H1 (cell line): Measurements from ENCODE around the gene NFIA. TPM values are rescaled to one million over a fixed set of nuclear protein-coding genes. Genes with fewer than 3 reads are reported as not detected.

ENCODE experiments used
- CTCF ChIA-PET: fragments of 300-600 bp; sonication (Branson Sonifier 250); formaldehyde crosslinking; loops from one replicate; lab custom pipeline; 2021; ENCODE audit not compliant: partially characterized antibody; lab: Charles Lee
- POLR2A ChIA-PET: fragments of 300-600 bp; sonication (Branson Sonifier 250); formaldehyde crosslinking; loops from one replicate; lab custom pipeline; 2021; ENCODE audit warnings: inconsistent platforms; ENCODE audit not compliant: partially characterized antibody; lab: Charles Lee
- DNase-seq, 2 experiments: peaks; one replicate each; pipeline versions ENCODE4 v3.0.0 to v3.0.0-alpha.2; 2010 to 2022; ENCODE audit warnings: low spot score in 2 of 2, low read depth in 1 of 2, mixed read lengths in 1 of 2
- FAIRE-seq: peaks from 2 replicates; lab custom pipeline; 2011; peaks lifted over from hg19 to GRCh38; lab: Jason Lieb, UNC
- H2AFZ ChIP-seq: 2 replicates; pipeline ENCODE4 v1.8.1; 2012; ENCODE audit warnings: low read length, inconsistent platforms
- H2AK5ac ChIP-seq: 2 replicates; pipeline ENCODE4 v1.6.1; 2013; ENCODE audit warnings: low read depth, low read length
- H2BK120ac ChIP-seq: replicated peaks from 2 replicates; pipeline ENCODE3; 2013; ENCODE audit warnings: low read depth, low read length, inconsistent platforms
- H2BK12ac ChIP-seq: 2 replicates; pipeline ENCODE4 v1.6.1; 2013; ENCODE audit warnings: low read depth, low read length
- H2BK15ac ChIP-seq: 2 replicates; pipeline ENCODE4 v1.6.1; 2013; ENCODE audit warnings: low read length
- H2BK20ac ChIP-seq: 2 replicates; pipeline ENCODE4 v1.6.1; 2013; ENCODE audit warnings: low read length
- H2BK5ac ChIP-seq: 2 replicates; pipeline ENCODE4 v1.6.1; 2013; ENCODE audit warnings: low read depth, low read length
- H3K14ac ChIP-seq: 2 replicates; pipeline ENCODE4 v1.6.1; 2013; ENCODE audit warnings: inconsistent platforms; ENCODE audit not compliant: insufficient read length
- H3K18ac ChIP-seq: 2 replicates; pipeline ENCODE4 v1.6.1; 2013; ENCODE audit warnings: low read length; ENCODE audit errors: extremely low read depth
- H3K23ac ChIP-seq: 2 replicates; pipeline ENCODE4 v1.6.1; 2013; ENCODE audit warnings: inconsistent platforms; ENCODE audit not compliant: insufficient read length
- H3K23me2 ChIP-seq: 2 replicates; pipeline ENCODE4 v1.6.1; 2013; ENCODE audit warnings: low read depth, low read length
- H3K27ac ChIP-seq: 2 replicates; pipeline ENCODE4 v1.6.1; 2011; ENCODE audit warnings: low read depth, low read length, inconsistent platforms
- H3K27me3 ChIP-seq, 4 experiments: replicated peaks in 1 of 4; 1 replicate in 1 of 4; 2 replicates in 3 of 4; pipeline versions ENCODE4 v1.6.1 to v1.8.1; 2011 to 2013; ENCODE audit warnings: low read length in 3 of 4, mild to moderate bottlenecking in 3 of 4, inconsistent platforms in 2 of 4, mixed read lengths in 2 of 4, moderate library complexity in 1 of 4; ENCODE audit not compliant: control insufficient read depth in 3 of 4, insufficient read depth in 3 of 4; ENCODE audit errors: extremely low read depth in 1 of 4
- H3K36me3 ChIP-seq, 4 experiments: 2 replicates each; pipeline versions ENCODE4 v1.6.1 to v1.8.1; 2011 to 2013; ENCODE audit warnings: mild to moderate bottlenecking in 4 of 4, low read length in 3 of 4, moderate library complexity in 2 of 4, control low read depth in 1 of 4, inconsistent platforms in 1 of 4; ENCODE audit not compliant: insufficient read depth in 4 of 4, control insufficient read depth in 2 of 4
- H3K4ac ChIP-seq: replicated peaks from 2 replicates; pipeline ENCODE3; 2013; ENCODE audit warnings: low read length, low read depth, mixed read lengths, inconsistent platforms; ENCODE audit not compliant: insufficient read length
- H3K4me1 ChIP-seq, 4 experiments: replicated peaks in 1 of 4; 1 replicate in 1 of 4; 2 replicates in 3 of 4; pipeline versions ENCODE4 v1.6.1 to v1.8.1; 2011 to 2013; ENCODE audit warnings: low read length in 3 of 4, inconsistent platforms in 2 of 4, mixed read lengths in 1 of 4; ENCODE audit not compliant: insufficient read depth in 4 of 4, control insufficient read depth in 3 of 4
- H3K4me2 ChIP-seq, 2 experiments: 2 replicates each; pipeline versions ENCODE4 v1.6.1 to v1.8.1; 2011 to 2013; ENCODE audit warnings: low read depth in 2 of 2, low read length in 2 of 2, control low read depth in 1 of 2, inconsistent platforms in 1 of 2, mild to moderate bottlenecking in 1 of 2; ENCODE audit not compliant: insufficient read depth in 1 of 2
- H3K4me3 ChIP-seq, 4 experiments: fragments of 200-600, 300-600 bp in 1 of 4; sonication (generic), shearing (Covaris generic), sonication (Bioruptor Twin) in 1 of 4; 2 replicates each; pipeline versions ENCODE4 v1.5.1 to v1.8.1; 2011 to 2016; ENCODE audit warnings: low read length in 4 of 4, low read depth in 3 of 4, control low read depth in 2 of 4, inconsistent platforms in 2 of 4, mild to moderate bottlenecking in 2 of 4, mixed read lengths in 1 of 4, moderate library complexity in 1 of 4; ENCODE audit not compliant: insufficient read depth in 2 of 4; ENCODE audit errors: extremely low read depth in 1 of 4
- H3K56ac ChIP-seq: replicated peaks from 2 replicates; pipeline ENCODE3; 2013; ENCODE audit warnings: low read depth, mild to moderate bottlenecking, mixed read lengths, low read length, inconsistent platforms; ENCODE audit not compliant: insufficient read length
- H3K79me1 ChIP-seq: 2 replicates; pipeline ENCODE4 v1.6.1; 2013; ENCODE audit warnings: low read depth, low read length, control low read depth
- H3K79me2 ChIP-seq, 2 experiments: 2 replicates each; pipeline versions ENCODE4 v1.6.1 to v1.8.1; 2012 to 2013; ENCODE audit warnings: low read length in 2 of 2, mild to moderate bottlenecking in 2 of 2, inconsistent platforms in 1 of 2; ENCODE audit not compliant: insufficient read depth in 2 of 2, control insufficient read depth in 1 of 2
- H3K9ac ChIP-seq, 4 experiments: replicated peaks in 1 of 4; 1 replicate in 1 of 4; 2 replicates in 3 of 4; pipeline versions ENCODE4 v1.6.1 to v1.8.1; 2011 to 2013; ENCODE audit warnings: low read depth in 3 of 4, low read length in 3 of 4, control low read depth in 2 of 4, mild to moderate bottlenecking in 2 of 4, moderate library complexity in 2 of 4, inconsistent platforms in 1 of 4; ENCODE audit errors: extremely low read depth in 1 of 4
- H3K9me3 ChIP-seq, 2 experiments: 2 replicates each; pipeline versions ENCODE4 v1.6.1 to v1.8.1; 2012 to 2013; ENCODE audit warnings: mild to moderate bottlenecking in 2 of 2, moderate library complexity in 2 of 2, control low read depth in 1 of 2, inconsistent platforms in 1 of 2, low read depth in 1 of 2, low read length in 1 of 2, mixed read lengths in 1 of 2; ENCODE audit not compliant: insufficient read depth in 2 of 2
- H4K20me1 ChIP-seq, 2 experiments: replicated peaks in 1 of 2; 2 replicates each; pipeline versions ENCODE3 to v1.8.1; 2011 to 2013; ENCODE audit warnings: inconsistent platforms in 2 of 2, low read length in 2 of 2, mild to moderate bottlenecking in 1 of 2; ENCODE audit not compliant: insufficient read depth in 2 of 2, control insufficient read depth in 1 of 2
- H4K5ac ChIP-seq: 2 replicates; pipeline ENCODE4 v1.6.1; 2013; ENCODE audit warnings: low read length, low read depth, mixed read lengths, inconsistent platforms; ENCODE audit not compliant: insufficient read length
- H4K8ac ChIP-seq: 2 replicates; pipeline ENCODE4 v1.8.0; 2013; ENCODE audit warnings: mild to moderate bottlenecking, moderate library complexity, low read length, inconsistent platforms; ENCODE audit not compliant: insufficient read depth; ENCODE audit errors: extremely low read depth
- H4K91ac ChIP-seq: replicated peaks from 2 replicates; pipeline ENCODE3; 2013; ENCODE audit warnings: low read length, mixed read lengths, inconsistent platforms; ENCODE audit not compliant: insufficient read length
- EP300 ChIP-seq, 2 experiments: IDR thresholded peaks; 1 replicate in 1 of 2; 2 replicates in 1 of 2; pipeline ENCODE4 v1.6.1; 2011 to 2012; ENCODE audit warnings: low read depth in 2 of 2, low read length in 2 of 2, mild to moderate bottlenecking in 2 of 2, borderline replicate concordance in 1 of 2, inconsistent platforms in 1 of 2, moderate library complexity in 1 of 2
- PHF8 ChIP-seq: fragments of 200-600 bp; sonication (generic); conservative IDR thresholded peaks from 2 replicates; pipeline ENCODE4 v1.7.1; 2012; ENCODE audit warnings: low read depth, mild to moderate bottlenecking, inconsistent platforms, low read length, moderate library complexity
- POLR2AphosphoS5 ChIP-seq: IDR thresholded peaks from 2 replicates; pipeline ENCODE4 v1.6.1; 2011; ENCODE audit warnings: low read depth, low read length
- WGBS, 2 experiments: shearing (Covaris generic) in 1 of 2; methylation state at CpG; one replicate each; pipeline versions ENCODE4 v1.1.6 to v1.1.7; 2013 to 2015; ENCODE audit warnings: low lambda C conversion rate in 2 of 2, mixed read lengths in 2 of 2, inconsistent platforms in 1 of 2, low coverage in 1 of 2, missing lambda C conversion rate in 1 of 2; ENCODE audit not compliant: insufficient replicate concordance in 2 of 2, insufficient coverage in 1 of 2, insufficient read length in 1 of 2; ENCODE audit errors: extremely low coverage in 1 of 2, missing lambda C conversion rate in 1 of 2; 5-methylcytosine and 5-hydroxymethylcytosine counted together
- polyA plus RNA-seq, 7 experiments: library from polyadenylated mRNA; depleted of rRNA in 3 of 7; stranded (reverse) in 5 of 7; unstranded in 2 of 7; fragments of >200 nt in 5 of 7; fragments of 200-250 nt in 2 of 7; gene quantifications; 1 replicate in 5 of 7; 2 replicates in 1 of 7; 4 replicates in 1 of 7; pipeline versions ENCODE4 v1.2.1 to v1.2.3, GENCODE V29; 2011 to 2013; ENCODE audit warnings: missing spikeins in 2 of 7, mixed read lengths in 2 of 7
- total RNA-seq: library from RNA; stranded (reverse); fragmentation: NEBNext Ultra II Directional; extraction: Animal tissue kit (Norgen Biotek cat#: 25700); gene quantifications from 2 replicates; pipeline ENCODE4 v1.2.1, GENCODE V29; 2021

Gene NFIA
- total and polyA plus RNA-seq, 2 of the 8 experiments (the other 6 are each of a cell fraction or from before 2014, with no cell fraction given) = 1.8 to 2.3 TPM

- Histone ChIP-seq H3K79me2 (no peaks in the 10 kb centered on the region), H2AK5ac (no peak overlapping the region), H2AFZ (no peak overlapping the region), H2BK5ac (no peak overlapping the region), H3K9ac (no peak overlapping the region), H2BK120ac (no peak overlapping the region), H2BK15ac (no peak overlapping the region), H3K18ac (no peak overlapping the region), H4K20me1 (no peaks in the 10 kb centered on the region), H4K5ac (no peak overlapping the region), H2BK20ac (no peak overlapping the region), H3K56ac (no peak overlapping the region), H3K27me3 (no peaks in the 10 kb centered on the region), H3K4me3 (no peak overlapping the region), H2BK12ac (no peak overlapping the region), H3K14ac (no peak overlapping the region), H3K36me3 (no peaks in the 10 kb centered on the region), H3K79me1 (no peaks in the 10 kb centered on the region), H4K91ac (no peak overlapping the region), H3K23ac (no peak overlapping the region), H3K4ac (no peak overlapping the region), H3K9me3 (no peaks in the 10 kb centered on the region), H3K4me2 (no peak overlapping the region), H3K27ac (no peak overlapping the region), H3K23me2 (no peaks in the 10 kb centered on the region), H4K8ac (no peak overlapping the region), H3K4me1 (peaks cover 0 to under 1% (median 0%) of the 10 kb centered on the region in 4 experiments; a peak in 1 of 7 replicates)
- ChIA-PET CTCF (interaction anchor here (0.6 to 1.3 kb wide), 5 partner anchors 17 to 358 kb away, joined by 3 to 5 read pairs (median 3); no protein-coding TSS in a partner anchor), POLR2A (interaction anchor here (0.7 kb wide), 1 partner anchor 13 kb away, joined by 3 read pairs; no protein-coding TSS in a partner anchor)
- FAIRE-seq (no peak), DNase-seq (no peak)
- 93% methylated on average over 4 of the region's 4 CpGs; no CpG with 5 or more reads in 1 of the 2 experiments for WGBS, 2 experiments
- TF ChIP-seq PHF8 = no peak
- no peak for TF ChIP-seq POLR2AphosphoS5
- no peak for TF ChIP-seq EP300 (IDR thresholded peaks at IDR 0.05; ENCODE audit: borderline replicate concordance in 1 of 2, low read depth in 2 of 2, low read length in 2 of 2)
Measured at GRCh38 chr1:61419196-61419595, 336.8 kb downstream of the NFIA start.
